HepG2 (cell line): ENCODE results near the gene SNU13. TPM values are rescaled to one million over a fixed set of nuclear protein-coding genes. Genes with fewer than 3 reads are reported as not detected.

Experiments
- ADNP ChIP-seq: sonication (generic); formaldehyde crosslinking; IDR thresholded peaks from 2 replicates; pipeline ENCODE4 v1.4.0; 2020; ENCODE audit warnings: missing genetic modification reagents
- ELF4 ChIP-seq: sonication (generic); formaldehyde crosslinking; IDR thresholded peaks from 2 replicates; pipeline ENCODE4 v1.5.0; 2020; ENCODE audit warnings: missing genetic modification reagents, mild to moderate bottlenecking, moderate library complexity, borderline replicate concordance
- FOXP1 ChIP-seq, 2 experiments: fragments of 450-650 bp in 1 of 2; IDR thresholded peaks; 2 replicates each; pipeline ENCODE4 v1.6.1; 2017 to 2018; ENCODE audit warnings: antibody characterized with exemption in 1 of 2
- HIVEP1 ChIP-seq: sonication (generic); formaldehyde crosslinking; IDR thresholded peaks from 2 replicates; pipeline ENCODE4 v1.4.0; 2020; ENCODE audit warnings: mild to moderate bottlenecking, missing genetic modification reagents
- HMGXB4 ChIP-seq, 2 experiments: sonication (generic) in 1 of 2; formaldehyde crosslinking in 1 of 2; IDR thresholded peaks; 2 replicates each; pipeline versions ENCODE4 v1.4.0 to v1.6.1; 2018 to 2020; ENCODE audit warnings: missing genetic modification reagents in 2 of 2, borderline replicate concordance in 1 of 2, low read depth in 1 of 2, mild to moderate bottlenecking in 1 of 2, missing biosample characterization in 1 of 2
- ISX ChIP-seq: sonication (generic); formaldehyde crosslinking; conservative IDR thresholded peaks from 2 replicates; pipeline ENCODE4 v1.5.0; 2020; ENCODE audit warnings: missing genetic modification reagents
- MLLT10 ChIP-seq: sonication (generic); formaldehyde crosslinking; IDR thresholded peaks from 2 replicates; pipeline ENCODE4 v1.4.0; 2020; ENCODE audit warnings: missing genetic modification reagents
- SOX13 ChIP-seq, 3 experiments: fragments of 450-650 bp in 1 of 3; sonication (generic) in 1 of 3; formaldehyde crosslinking in 1 of 3; IDR thresholded peaks in 2 of 3; conservative IDR thresholded peaks in 1 of 3; 2 replicates each; pipeline versions ENCODE4 v1.5.0 to v1.6.1; 2016 to 2020; ENCODE audit warnings: antibody characterized with exemption in 1 of 3, mild to moderate bottlenecking in 1 of 3, missing compliant biosample characterization in 1 of 3, missing genetic modification reagents in 1 of 3, moderate library complexity in 1 of 3
- SRF ChIP-seq: IDR thresholded peaks from 2 replicates; pipeline ENCODE4 v1.6.1; 2011; ENCODE audit warnings: mild to moderate bottlenecking, low read depth, low read length, moderate library complexity
- SYNCRIP ChIP-seq: fragments of 200-400 bp; formaldehyde crosslinking; IDR thresholded peaks from 2 replicates; pipeline ENCODE4 v1.6.1; 2018; ENCODE audit warnings: mild to moderate bottlenecking, low read depth, low read length; ENCODE audit not compliant: insufficient read depth
- TEAD3 ChIP-seq: optimal IDR thresholded peaks from 2 replicates; pipeline ENCODE3; 2016; ENCODE audit warnings: borderline replicate concordance
- THAP7 ChIP-seq: sonication (generic); formaldehyde crosslinking; IDR thresholded peaks from 2 replicates; pipeline ENCODE4 v1.8.1; 2023; ENCODE audit warnings: mild to moderate bottlenecking, missing genetic modification reagents
- ZFP41 ChIP-seq: sonication (generic); formaldehyde crosslinking; IDR thresholded peaks from 2 replicates; pipeline ENCODE4 v1.4.0; 2020; ENCODE audit warnings: mild to moderate bottlenecking, missing genetic modification reagents, borderline replicate concordance
- ZIK1 ChIP-seq: sonication (generic); formaldehyde crosslinking; IDR thresholded peaks from 2 replicates; pipeline ENCODE4 v1.5.0; 2020; ENCODE audit warnings: mild to moderate bottlenecking, low read depth, missing genetic modification reagents, borderline replicate concordance
- ZKSCAN8 ChIP-seq: IDR thresholded peaks from 2 replicates; pipeline ENCODE4 v1.6.1; 2016; ENCODE audit warnings: borderline replicate concordance, missing genetic modification reagents, missing compliant biosample characterization
- ZNF263 ChIP-seq: sonication (generic); formaldehyde crosslinking; IDR thresholded peaks from 2 replicates; pipeline ENCODE4 v1.4.0; 2020; ENCODE audit warnings: missing genetic modification reagents
- ZNF567 ChIP-seq: sonication (generic); formaldehyde crosslinking; IDR thresholded peaks from 2 replicates; pipeline ENCODE4 v1.8.1; 2023; ENCODE audit warnings: mild to moderate bottlenecking, missing genetic modification reagents, borderline replicate concordance
- ZNF644 ChIP-seq: IDR thresholded peaks from 2 replicates; pipeline ENCODE4 v1.6.1; 2016; ENCODE audit warnings: low read depth
- ZNF737 ChIP-seq: sonication (generic); formaldehyde crosslinking; IDR thresholded peaks from 2 replicates; pipeline ENCODE4 v1.5.0; 2020; ENCODE audit warnings: missing genetic modification reagents, mild to moderate bottlenecking, borderline replicate concordance
- ZNF777 ChIP-seq: sonication (generic); formaldehyde crosslinking; IDR thresholded peaks from 2 replicates; pipeline ENCODE4 v1.4.0; 2020; ENCODE audit warnings: missing genetic modification reagents
- ZNF850 ChIP-seq: sonication (generic); formaldehyde crosslinking; conservative IDR thresholded peaks from 2 replicates; pipeline ENCODE4 v1.9.0; 2021; ENCODE audit warnings: mild to moderate bottlenecking, missing genetic modification reagents
- polyA plus RNA-seq, 8 experiments: library from polyadenylated mRNA; depleted of rRNA in 3 of 8; stranded (reverse) in 7 of 8; unstranded in 1 of 8; fragments of >200 nt; fragmentation: Illumina TruSeq in 4 of 8; extraction: Trizol in 4 of 8; gene quantifications; 2 replicates each; pipeline versions ENCODE4 v1.2.1 to v1.2.3, GENCODE V29; 2011 to 2016; ENCODE audit warnings: low read depth in 4 of 8, missing spikeins in 1 of 8, mixed read lengths in 1 of 8; ENCODE audit not compliant: insufficient read depth in 1 of 8
- total RNA-seq, 5 experiments: library from RNA; depleted of rRNA; stranded (reverse); fragments of >200 nt; fragmentation: Illumina TruSeq; extraction: Trizol; gene quantifications; 2 replicates each; pipeline ENCODE4 v1.2.3, GENCODE V29; 2016; ENCODE audit warnings: low read depth in 1 of 5
- TF ChIP-seq, protein P1 (sequence below): sonication (generic); formaldehyde crosslinking; IDR thresholded peaks from 2 replicates; pipeline ENCODE4 v1.4.0; 2020; ENCODE audit warnings: missing genetic modification reagents

Gene SNU13
- total and polyA plus RNA-seq, 2 of the 13 experiments (the other 11 are each of a cell fraction or from before 2014, with no cell fraction given), result 203 to 287 TPM

DNA sequence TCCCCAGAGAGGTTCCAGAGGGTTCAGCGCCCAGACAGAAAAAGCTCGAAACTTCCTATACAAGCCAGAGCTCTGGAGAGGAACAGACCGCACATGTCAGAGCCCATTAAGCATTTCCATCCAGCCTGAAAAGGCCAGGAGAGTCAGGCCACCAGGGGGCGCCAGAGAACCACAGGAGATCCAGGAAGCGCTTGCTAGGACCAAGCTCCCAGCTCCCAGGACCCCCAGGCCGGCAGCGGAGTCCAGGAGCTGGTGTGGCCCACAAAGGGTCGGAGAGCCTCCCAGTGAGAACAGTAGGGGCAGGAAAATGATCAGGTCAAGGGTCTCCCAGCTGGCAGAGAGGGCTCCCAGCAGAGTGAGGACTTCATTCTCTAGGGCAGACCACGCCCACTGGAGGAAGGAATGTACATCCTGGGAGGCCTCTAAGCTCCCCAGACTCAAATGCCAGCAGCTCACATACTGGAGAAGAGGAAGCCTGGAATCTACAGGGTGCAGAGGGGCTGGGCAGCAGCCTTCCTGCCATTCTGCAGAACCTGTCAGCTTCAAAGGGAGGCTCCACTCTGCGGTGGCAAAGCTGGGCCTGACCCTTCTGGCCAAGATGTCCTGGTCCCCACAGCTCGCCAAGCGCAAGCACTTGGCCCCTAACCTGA is 8.6 kb upstream of the SNU13 start (continued):
- TF ChIP-seq HMGXB4 (CRISPR knock-in tag; IDR thresholded peaks at IDR 0.05; ENCODE audit: borderline replicate concordance in 1 of 2, low read depth in 1 of 2) (peak; percentile 80 to 82), FOXP1 (IDR thresholded peaks at IDR 0.05) (no peak), FOXP1 (CRISPR knock-in tag; IDR thresholded peaks at IDR 0.05) (no peak), ZIK1 (CRISPR knock-in tag) (no peak), SOX13 (IDR thresholded peaks at IDR 0.05) (no peak), SOX13 (CRISPR knock-in tag; conservative IDR thresholded peaks at IDR 0.05 in 1 of 2, IDR thresholded peaks at IDR 0.05 in 1 of 2) (no peak), ZNF644 (CRISPR knock-in tag) (no peak), THAP7 (CRISPR knock-in tag) (peak; percentile 65; the same call in 1 of the 2 replicates), ZNF737 (CRISPR knock-in tag) (0 out of 2 replicates have a peak, but pooled peaks have one; percentile 16), ZNF263 (CRISPR knock-in tag) (0 out of 2 replicates have a peak, but pooled peaks have one; percentile 56), TEAD3 (CRISPR knock-in tag) (peak; percentile 100), SYNCRIP (no peak), ZNF567 (CRISPR knock-in tag) (no peak), ADNP (CRISPR knock-in tag) (no peak), ISX (no peak), ELF4 (CRISPR knock-in tag) (0 out of 2 replicates have a peak, but pooled peaks have one; percentile 34), HIVEP1 (no peak), ZKSCAN8 (CRISPR knock-in tag) (no peak), SRF (no peak), ZFP41 (CRISPR knock-in tag) (no peak), MLLT10 (CRISPR knock-in tag) (no peak), ZNF777 (no peak), ZNF850 (CRISPR knock-in tag) (no peak)
- TF ChIP-seq, protein P1, sequence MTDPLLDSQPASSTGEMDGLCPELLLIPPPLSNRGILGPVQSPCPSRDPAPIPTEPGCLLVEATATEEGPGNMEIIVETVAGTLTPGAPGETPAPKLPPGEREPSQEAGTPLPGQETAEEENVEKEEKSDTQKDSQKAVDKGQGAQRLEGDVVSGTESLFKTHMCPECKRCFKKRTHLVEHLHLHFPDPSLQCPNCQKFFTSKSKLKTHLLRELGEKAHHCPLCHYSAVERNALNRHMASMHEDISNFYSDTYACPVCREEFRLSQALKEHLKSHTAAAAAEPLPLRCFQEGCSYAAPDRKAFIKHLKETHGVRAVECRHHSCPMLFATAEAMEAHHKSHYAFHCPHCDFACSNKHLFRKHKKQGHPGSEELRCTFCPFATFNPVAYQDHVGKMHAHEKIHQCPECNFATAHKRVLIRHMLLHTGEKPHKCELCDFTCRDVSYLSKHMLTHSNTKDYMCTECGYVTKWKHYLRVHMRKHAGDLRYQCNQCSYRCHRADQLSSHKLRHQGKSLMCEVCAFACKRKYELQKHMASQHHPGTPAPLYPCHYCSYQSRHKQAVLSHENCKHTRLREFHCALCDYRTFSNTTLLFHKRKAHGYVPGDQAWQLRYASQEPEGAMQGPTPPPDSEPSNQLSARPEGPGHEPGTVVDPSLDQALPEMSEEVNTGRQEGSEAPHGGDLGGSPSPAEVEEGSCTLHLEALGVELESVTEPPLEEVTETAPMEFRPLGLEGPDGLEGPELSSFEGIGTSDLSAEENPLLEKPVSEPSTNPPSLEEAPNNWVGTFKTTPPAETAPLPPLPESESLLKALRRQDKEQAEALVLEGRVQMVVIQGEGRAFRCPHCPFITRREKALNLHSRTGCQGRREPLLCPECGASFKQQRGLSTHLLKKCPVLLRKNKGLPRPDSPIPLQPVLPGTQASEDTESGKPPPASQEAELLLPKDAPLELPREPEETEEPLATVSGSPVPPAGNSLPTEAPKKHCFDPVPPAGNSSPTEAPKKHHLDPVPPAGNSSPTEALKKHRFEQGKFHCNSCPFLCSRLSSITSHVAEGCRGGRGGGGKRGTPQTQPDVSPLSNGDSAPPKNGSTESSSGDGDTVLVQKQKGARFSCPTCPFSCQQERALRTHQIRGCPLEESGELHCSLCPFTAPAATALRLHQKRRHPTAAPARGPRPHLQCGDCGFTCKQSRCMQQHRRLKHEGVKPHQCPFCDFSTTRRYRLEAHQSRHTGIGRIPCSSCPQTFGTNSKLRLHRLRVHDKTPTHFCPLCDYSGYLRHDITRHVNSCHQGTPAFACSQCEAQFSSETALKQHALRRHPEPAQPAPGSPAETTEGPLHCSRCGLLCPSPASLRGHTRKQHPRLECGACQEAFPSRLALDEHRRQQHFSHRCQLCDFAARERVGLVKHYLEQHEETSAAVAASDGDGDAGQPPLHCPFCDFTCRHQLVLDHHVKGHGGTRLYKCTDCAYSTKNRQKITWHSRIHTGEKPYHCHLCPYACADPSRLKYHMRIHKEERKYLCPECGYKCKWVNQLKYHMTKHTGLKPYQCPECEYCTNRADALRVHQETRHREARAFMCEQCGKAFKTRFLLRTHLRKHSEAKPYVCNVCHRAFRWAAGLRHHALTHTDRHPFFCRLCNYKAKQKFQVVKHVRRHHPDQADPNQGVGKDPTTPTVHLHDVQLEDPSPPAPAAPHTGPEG (CRISPR knock-in tag), result no peak
